DND-41 (cell line): ENCODE measurements around the gene AQP4.

Experiments
- EZH2 ChIP-seq: IDR thresholded peaks from 3 replicates; pipeline ENCODE4 v1.6.1; 2012; ENCODE audit warnings: borderline replicate concordance, low read depth, mild to moderate bottlenecking, moderate library complexity, low read length, inconsistent platforms; ENCODE audit not compliant: severe bottlenecking
- TF ChIP-seq, protein P1 (sequence below): IDR thresholded peaks from 2 replicates; pipeline ENCODE4 v1.5.1; 2012; ENCODE audit warnings: borderline replicate concordance, low read length, moderate library complexity, mild to moderate bottlenecking; ENCODE audit not compliant: poor library complexity, severe bottlenecking; ENCODE audit errors: extremely low read depth

DNA sequence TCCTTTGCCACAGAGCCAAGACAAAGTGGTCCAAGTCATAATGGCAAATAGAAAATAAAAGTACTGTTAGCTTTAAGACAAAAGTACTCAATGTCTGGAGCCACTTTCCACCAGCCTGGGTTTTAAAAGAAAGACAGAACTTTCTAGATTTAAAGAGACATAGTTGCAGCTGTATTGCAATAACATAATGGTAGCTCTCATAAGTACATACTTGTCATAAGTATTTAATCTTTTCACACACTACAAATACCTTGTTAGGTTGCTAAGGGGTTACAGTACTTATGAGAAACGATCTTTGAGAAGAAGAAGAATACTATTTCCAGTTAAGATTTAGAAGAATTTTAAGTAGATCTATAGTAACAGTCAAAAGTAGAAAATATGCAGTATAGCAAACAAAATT is 28.9 kb upstream of the AQP4 start:
- TF ChIP-seq, protein P1, sequence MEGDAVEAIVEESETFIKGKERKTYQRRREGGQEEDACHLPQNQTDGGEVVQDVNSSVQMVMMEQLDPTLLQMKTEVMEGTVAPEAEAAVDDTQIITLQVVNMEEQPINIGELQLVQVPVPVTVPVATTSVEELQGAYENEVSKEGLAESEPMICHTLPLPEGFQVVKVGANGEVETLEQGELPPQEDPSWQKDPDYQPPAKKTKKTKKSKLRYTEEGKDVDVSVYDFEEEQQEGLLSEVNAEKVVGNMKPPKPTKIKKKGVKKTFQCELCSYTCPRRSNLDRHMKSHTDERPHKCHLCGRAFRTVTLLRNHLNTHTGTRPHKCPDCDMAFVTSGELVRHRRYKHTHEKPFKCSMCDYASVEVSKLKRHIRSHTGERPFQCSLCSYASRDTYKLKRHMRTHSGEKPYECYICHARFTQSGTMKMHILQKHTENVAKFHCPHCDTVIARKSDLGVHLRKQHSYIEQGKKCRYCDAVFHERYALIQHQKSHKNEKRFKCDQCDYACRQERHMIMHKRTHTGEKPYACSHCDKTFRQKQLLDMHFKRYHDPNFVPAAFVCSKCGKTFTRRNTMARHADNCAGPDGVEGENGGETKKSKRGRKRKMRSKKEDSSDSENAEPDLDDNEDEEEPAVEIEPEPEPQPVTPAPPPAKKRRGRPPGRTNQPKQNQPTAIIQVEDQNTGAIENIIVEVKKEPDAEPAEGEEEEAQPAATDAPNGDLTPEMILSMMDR, result no peak
- TF ChIP-seq EZH2, result no peak
